ENCODE measurements around the gene EOLA1.
A peak's percentile ranks its signal among the peaks of the same experiment; 100 is the strongest.
"Not testable (repeated sequence)": the region's sequence is repeated elsewhere in the genome, so short reads cannot be mapped to it uniquely, and the experiment has no call there.

Gene EOLA1

GRCh38 chrX:149515954-149516602, 24.7 kb upstream of the EOLA1 start:
- DNase-seq = no peak

DNA sequence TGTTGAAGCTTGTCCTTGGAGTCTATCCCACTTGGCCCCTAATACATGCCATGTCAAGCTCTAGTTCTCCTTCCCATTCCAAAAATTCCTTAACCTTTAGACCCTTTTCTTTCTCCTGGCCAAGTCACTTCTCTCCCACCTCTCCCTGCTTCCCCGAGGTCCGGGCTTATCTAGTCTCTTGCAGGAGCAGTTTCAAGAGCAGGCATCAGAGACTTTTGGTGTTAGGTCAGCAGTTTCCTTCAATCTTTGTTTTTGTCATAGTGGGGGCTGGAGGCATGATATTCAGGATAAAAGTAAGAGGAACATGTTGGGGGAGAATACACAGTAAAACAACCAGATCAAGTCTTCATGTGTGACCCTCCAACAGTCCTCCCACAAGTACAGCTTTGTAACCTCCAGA, 24.2 kb upstream of the EOLA1 start:
- no peak for DNase-seq

DNA sequence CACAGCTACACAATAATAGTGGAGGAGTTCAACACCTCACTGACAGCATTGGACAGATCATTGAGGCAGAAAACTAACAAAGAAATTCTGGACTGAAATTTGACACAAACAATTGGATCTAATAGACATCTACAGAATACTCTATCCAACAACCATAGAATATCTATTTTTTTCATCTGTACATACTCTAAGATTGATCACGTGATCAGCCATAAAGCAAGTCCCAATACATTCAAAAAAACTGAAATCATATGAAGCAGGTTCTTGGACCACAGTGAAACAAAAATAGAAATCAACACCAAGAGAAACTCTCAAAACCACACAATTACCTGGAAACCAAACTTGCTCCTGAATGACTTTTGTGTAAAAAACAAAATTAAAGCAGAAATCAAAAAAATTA, 23.5 kb upstream of the EOLA1 start:
- DNase-seq = no peak

DNA sequence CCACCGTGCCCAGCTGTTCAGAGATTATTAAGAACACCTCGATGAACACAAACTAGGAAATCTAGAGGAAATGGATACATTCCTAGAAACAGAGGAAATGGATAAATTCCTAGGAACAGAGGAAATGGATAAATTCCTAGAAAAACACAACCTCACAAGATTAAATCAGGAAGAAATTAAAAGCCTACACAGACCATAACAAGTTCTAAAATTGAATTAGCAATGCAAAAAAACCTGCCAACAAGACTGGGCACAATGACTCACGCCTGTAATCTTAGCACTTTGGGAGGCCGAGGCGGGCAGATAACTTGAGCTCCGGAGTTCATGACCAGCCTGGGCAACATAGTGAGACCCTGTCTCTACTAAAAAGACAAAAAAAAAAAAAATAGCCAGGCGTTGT, 22.6 kb upstream of the EOLA1 start:
- no peak for DNase-seq

DNA sequence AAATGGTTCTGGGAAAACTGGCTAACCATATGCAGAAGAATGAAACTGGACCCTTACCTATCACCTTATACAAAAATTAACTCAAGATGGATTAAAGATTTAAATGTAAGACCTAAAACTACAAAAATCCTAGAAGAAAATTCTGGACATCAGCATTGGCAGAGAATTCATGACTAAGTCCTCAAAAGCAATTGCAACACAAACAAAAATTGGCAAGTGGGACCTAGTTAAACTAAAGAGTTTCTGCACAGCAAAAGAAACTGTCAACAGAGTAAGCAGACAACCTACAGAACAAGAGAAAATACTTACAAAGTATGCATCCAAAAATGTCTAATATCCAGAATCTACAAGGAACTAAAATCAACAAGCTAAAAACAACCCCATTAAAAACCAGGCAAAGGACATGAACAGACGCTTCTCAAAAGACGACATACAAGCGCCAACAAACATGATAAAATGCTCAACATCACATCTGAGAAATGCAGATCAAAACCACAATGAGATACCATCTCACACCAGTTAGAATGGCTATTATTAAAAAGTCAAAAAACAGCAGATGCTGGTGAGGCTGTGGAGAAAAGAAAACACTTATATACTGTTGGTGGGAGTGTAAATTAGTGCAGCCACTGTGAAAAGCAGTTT, 20.1 kb upstream of the EOLA1 start:
- DNase-seq = not testable (repeated sequence)

GRCh38 chrX:149521438-149521837, 19.4 kb upstream of the EOLA1 start:
- no peak for DNase-seq

GRCh38 chrX:149522916-149523315, 17.9 kb upstream of the EOLA1 start:
- no peak for DNase-seq

- not testable (repeated sequence) for DNase-seq
Measured at GRCh38 chrX:149525389-149525788, 15.4 kb upstream of the EOLA1 start.

DNA sequence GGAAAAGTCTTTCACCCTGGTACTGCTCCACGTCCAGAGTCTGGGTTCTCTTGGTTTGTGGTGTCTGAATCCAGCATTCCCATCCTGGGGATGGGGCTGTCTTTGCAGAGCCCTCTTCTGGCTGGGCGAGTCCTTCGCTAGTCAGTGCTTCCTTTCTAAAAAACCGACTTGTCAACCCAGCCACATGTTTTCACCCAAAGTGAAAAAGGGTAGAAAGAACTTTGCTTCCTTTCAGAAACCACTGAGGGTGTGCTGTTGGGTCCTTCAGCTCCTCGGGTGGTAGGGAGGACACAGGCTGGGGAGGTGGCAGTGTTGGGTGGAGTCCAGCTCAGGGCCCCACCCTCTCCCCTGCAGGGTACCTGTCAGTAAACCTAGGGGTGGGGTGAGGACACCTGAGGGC, 14.9 kb upstream of the EOLA1 start:
- DNase-seq = not testable (repeated sequence)

GRCh38 chrX:149526318-149527033, 14.3 kb upstream of the EOLA1 start:
- DNase-seq = not testable (repeated sequence)

GRCh38 chrX:149527705-149528104, 13.1 kb upstream of the EOLA1 start:
- peak in 1 of 2 donors; percentile 10 for DNase-seq

DNA sequence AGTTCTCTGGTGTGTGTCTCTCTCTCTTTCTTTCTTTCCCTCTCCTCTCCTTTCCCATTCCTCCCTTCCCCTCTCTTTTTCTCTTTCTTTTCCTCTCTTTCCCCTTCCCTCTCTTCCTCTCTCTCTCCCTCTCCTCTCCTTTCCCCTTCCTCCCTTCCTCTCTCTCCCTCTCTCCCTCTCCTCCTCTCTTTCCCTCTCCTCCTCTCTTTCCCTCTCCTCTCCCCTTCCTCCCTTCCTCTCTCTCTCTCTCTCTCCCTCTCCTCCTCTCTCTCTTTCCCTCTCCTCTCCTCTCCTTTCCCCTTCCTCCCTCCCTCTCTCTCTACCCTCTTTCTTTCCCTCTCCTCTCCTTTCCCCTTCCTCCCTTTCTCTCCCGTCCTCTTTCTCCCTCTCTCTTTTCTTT, 12.4 kb upstream of the EOLA1 start:
- DNase-seq = no peak

GRCh38 chrX:149531599-149531998, 9.2 kb upstream of the EOLA1 start:
- DNase-seq = no peak

DNA sequence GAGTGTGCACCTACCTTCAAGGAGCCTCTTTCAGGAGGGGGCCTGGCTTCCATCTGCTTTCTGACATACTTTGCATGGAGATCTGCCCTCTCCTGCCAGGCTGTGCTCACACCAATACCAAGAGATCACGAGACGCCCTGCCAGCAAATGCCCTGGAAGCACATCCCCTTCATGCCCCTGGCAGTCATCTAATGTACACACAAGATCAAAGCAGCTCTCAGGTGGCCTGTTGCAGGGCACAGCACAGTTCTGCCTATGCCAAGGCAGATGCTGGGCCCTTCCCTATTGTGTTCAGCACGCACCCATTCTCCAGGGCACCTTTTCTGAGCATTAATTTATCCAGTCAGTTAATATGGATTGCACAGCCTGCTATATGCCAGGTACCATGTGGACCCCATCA, 7.9 kb upstream of the EOLA1 start:
- DNase-seq = not testable (repeated sequence)

DNA sequence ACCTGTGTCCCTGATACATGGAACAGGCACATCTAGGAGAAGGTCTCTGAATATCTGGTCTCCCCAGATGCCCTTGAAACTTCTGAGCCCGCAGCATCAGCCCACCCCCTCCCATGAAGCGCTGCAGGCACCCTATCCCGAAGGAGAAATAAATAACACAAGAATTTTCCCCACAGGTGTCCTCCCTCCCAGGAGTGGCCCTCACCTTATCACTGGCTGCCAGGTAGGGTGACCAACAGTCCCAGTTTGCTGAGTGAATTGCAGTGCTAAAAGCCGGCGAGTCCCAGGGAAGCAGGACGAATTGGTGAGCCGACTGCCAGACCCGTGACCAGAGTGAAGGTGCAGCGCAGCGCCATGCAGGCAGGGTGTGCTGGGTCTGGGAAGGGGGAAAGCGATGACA, 6.8 kb upstream of the EOLA1 start:
- not testable (repeated sequence) for DNase-seq

DNA sequence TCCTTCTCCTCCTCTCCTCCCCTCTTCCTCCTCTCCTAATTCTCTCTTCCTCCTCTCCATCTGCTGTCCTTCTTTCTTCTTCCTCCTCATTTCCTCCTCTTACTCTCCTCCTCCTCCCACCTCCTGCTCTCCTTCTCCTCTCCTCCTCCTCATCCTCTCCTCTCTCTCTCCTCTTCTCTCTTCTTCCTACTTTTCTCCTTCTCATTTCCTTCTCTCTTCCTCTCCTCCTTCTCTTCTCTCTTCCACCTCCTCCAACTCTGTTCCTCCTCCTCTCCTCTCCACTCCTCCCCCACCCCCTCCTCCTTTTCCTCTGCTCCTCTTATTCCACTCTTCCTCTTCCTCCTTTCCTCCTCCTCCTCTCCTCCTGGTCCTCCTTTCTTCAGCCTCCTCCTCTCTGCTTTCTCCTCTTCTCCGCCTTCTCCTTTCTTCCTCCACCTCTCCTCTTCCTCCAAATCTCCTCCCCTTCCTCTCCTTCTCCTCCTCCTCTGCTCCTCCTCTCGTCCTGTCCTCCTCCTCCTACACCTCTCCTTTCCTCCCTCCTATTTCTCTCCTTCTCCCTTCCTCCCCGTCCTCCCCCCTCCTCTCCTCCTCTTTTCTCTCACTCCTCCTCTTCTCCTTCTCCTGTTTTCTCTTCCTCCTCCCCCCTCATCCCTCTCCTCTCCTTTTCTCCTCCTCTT, 5.7 kb upstream of the EOLA1 start:
- not testable (repeated sequence) for DNase-seq

GRCh38 chrX:149537474-149537873, 3.3 kb upstream of the EOLA1 start:
- DNase-seq = not testable (repeated sequence)

DNA sequence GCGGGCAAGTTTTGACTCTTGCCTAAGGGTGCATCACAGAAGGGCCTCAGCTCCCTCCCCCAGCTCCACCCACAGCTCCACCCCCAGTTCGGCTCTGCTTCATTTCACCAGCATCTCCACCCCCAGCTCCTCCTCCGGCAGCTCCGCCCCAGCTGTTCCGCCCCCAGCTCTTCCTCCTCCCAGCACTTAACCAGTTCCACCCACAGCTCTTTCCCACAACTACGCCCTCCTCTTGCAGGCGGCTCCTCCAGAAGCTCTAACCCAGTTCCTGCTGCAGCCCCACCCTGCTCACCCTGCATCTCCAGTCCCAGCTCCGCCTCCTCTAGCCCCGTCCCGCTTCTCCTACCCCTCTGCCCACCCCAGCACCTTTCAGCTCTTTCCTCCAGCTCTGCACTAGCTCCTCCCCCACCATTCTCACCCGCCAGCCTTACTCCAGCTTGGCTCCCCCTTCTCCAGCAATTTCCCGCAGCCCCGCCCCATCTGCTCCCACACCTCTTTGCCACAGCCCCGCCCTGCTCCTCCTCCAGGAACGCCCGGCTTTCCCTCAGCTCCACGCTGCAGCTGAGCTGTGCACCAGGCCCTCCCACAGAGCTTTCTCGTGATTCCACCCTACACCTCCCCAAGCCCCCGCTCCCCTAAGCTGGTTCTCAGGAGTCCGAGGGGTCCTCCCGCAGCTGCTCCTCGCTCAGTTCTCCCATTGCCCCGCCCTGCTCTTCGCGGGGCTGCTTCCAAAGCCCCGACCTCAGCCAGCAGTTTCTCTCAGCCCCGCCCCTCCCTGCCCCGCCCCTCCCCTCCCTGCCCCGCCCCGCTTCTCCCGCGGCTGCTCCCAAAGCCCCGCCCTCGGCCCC, 1.3 kb upstream of the EOLA1 start:
- peak; percentile 81 for DNase-seq

DNA sequence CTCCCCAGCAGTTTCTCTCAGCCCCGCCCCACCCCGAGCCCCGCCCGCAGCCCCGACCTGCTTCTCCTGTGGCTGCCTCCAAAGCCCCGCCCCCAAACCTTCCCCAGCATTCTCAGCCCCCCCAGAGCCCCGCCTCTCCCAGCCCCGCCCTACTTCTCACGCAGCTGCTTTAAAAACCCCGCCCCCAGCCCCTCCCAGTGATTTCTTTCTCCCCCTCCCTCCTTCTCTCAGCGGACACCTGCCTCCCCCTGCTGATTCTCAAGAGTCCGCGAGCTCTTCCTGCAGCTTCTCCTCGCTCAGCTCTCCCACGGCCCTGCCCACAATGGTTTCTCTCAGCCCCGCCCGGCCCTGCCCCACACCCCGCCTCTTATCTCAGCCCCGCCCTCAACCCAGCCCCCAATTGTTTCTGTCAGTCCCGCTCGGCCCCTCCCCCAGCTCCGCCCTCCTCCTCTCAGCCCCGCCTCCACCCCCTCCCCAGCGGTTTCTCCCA, 636 bp upstream of the EOLA1 start:
- peak; percentile 84 to 86 for DNase-seq

- no peak for DNase-seq
Measured at GRCh38 chrX:149541521-149542047, 772 bp downstream of the EOLA1 start.

DNA sequence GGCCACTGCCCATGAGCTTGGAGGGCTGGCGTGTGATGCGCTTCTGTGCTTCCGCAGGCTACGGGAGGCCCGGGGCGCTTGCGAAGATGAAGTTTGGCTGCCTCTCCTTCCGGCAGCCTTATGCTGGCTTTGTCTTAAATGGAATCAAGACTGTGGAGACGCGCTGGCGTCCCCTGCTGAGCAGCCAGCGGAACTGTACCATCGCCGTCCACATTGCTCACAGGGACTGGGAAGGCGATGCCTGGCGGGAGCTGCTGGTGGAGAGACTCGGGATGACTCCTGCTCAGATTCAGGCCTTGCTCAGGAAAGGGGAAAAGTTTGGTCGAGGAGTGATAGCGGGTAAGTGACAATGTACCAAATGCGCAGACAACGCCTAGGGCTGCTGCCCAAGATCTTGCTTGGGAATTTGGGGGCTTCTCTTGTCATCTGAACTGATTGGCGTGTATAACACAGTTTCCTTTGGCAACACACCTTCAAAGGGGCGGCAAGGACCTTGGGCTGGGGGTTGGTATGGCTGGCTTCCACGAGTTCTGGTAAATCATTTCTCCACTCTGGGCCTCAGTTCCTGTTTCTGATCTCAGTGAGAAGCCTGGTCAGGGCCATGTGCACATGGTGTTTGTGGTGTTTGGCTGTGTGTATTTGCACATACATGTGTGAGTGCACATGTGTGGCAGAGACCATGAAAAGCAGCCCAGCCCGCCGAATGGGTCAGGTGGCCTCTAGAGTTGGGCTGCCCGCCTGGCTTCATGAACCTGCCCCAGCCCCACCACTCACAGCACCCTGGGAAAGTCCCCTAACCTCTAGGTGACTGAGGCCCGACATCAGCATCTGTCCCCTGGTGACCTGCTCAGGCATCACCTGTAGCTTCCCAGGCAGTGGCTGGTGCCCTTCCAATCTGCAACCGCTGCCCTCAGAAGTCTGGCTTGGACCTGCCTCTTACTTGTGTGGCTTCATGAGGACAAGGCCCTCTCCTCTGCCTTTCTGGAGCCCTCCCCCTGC, 5.0 kb downstream of the EOLA1 start:
- DNase-seq = not testable (repeated sequence)
